GM11168 (cell line): ENCODE results near the gene ABO.
"Not testable (repeated sequence)": the region's sequence is repeated elsewhere in the genome, so short reads cannot be mapped to it uniquely, and the experiment has no call there.

ENCODE experiments used
- in situ Hi-C: fragments of 300-500 bp; cut with MboI; formaldehyde crosslinking; loops from one replicate; pipeline ENCODE4 v1.12.0; 2022; ENCODE audit warnings: low sequenced_read_pairs; ENCODE audit not compliant: unreplicated experiment

ABO gene

GRCh38 chr9:133249337-133249736 is 25.7 kb downstream of the ABO start:
- in situ Hi-C loops = no loop called here

GRCh38 chr9:133248726-133249295 is 26.2 kb downstream of the ABO start:
- in situ Hi-C loops = no loop called here

- in situ Hi-C loops = no loop called here
These were observed 27.4 kb downstream of the ABO start for GRCh38 chr9:133247632-133248031.

DNA sequence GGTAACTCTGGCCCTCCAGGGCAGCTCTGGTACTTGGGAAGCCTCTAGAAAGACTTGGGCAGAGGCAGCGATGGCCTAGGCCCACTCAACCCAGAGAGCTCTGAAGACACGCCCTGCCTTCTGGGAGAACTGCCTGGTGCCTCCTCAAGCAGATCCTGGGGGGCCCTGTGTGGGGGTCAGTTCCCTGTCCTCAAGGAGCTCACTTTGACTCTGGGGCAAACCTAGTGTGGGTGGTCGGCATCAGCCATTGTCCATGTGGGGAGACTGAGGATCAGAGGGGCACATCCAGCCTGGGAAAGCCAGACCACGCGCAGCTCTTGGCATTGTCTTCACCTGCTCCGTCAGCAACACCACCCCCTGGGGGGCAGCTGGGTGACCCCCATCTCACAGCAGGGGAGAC is 28.0 kb downstream of the ABO start:
- in situ Hi-C loops = no loop called here

- in situ Hi-C loops = no loop called here
These were observed 28.4 kb downstream of the ABO start for GRCh38 chr9:133246562-133246961.

DNA sequence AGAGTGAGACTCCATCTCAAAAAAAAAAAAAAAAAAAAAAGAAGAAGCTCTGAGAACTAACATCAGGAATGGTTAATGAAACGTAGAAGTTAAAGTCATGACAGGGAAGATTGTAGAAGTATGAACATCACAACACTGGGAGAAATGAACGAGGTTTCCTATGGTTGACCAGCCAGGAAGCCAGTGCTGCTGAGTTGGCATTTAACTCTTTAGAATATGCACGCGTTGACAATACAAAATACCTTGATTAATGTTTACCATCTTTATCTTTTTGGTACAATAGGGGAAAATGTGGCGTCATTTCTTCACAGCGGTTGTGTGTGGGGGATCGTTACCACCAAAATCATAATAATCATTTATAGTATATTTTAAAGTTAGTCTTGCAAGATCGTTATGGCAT is 32.0 kb downstream of the ABO start:
- in situ Hi-C loops = no loop called here

DNA sequence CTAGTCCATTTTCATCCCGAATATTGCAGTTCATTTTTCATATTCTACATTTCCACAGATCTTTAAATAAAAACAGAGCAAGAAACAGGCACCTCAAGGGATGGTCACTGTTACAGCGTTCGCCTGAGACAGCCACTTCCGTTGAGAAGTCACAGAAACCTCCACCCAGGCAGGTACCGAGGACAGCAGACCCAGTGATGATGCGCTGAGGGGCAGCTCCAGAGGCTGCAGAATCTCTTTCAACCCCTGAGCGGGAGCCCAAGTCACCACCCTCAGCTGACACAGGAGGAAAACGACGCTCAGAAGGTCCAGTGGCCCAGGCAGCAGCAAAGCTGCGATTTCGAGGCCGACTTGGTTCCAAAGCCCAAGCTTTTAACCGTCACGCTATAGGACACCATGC is 32.8 kb downstream of the ABO start:
- in situ Hi-C loops = no loop called here

GRCh38 chr9:133239533-133240090 is 35.4 kb downstream of the ABO start:
- in situ Hi-C loops = no loop called here

DNA sequence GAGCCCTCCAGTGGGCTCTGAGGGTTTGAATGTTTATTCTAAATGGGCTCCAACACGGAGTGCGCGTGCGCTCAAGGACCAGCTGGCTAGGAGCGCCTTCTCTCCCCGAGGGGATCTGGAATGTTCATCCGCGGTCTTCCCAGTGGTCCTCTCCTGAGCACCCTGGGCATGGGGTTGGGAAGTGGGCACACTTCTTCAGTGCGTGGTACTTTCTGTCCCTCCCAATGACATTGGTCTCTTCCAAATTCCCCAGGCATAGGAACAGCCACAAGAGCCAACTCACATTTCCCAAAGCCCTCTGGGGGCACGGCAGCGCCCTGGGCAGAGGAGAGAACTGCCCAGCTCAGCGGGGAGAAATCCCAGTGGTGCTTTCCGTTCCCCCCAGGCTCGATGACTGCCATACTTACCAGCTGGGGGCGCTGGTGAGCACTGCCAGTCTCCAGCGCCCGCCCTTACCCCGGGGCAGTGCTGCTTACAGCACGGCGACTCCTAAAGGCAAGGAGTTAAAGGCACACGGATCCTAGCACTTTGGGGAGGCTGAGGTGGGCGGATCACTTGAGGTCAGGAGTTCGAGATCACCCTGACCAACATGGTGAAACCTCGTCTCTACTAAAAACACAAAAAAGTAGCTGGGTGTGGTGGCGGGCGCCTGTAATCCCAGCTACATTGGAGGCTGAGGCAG is 36.0 kb downstream of the ABO start:
- in situ Hi-C loops = no loop called here

GRCh38 chr9:133238272-133238850 is 36.6 kb downstream of the ABO start:
- in situ Hi-C loops = no loop called here

GRCh38 chr9:133237035-133237731 is 37.8 kb downstream of the ABO start:
- in situ Hi-C loops = no loop called here

- in situ Hi-C loops = not testable (repeated sequence)
These were observed 38.5 kb downstream of the ABO start for GRCh38 chr9:133236291-133237034.

- in situ Hi-C loops = no loop called here
These were observed 39.3 kb downstream of the ABO start for GRCh38 chr9:133235549-133236222.

GRCh38 chr9:133234577-133235322 is 40.3 kb downstream of the ABO start:
- in situ Hi-C loops = no loop called here

GRCh38 chr9:133233681-133234432 is 41.1 kb downstream of the ABO start:
- in situ Hi-C loops = no loop called here

- in situ Hi-C loops = not testable (repeated sequence)
These were observed 43.0 kb downstream of the ABO start for GRCh38 chr9:133231934-133232568.

DNA sequence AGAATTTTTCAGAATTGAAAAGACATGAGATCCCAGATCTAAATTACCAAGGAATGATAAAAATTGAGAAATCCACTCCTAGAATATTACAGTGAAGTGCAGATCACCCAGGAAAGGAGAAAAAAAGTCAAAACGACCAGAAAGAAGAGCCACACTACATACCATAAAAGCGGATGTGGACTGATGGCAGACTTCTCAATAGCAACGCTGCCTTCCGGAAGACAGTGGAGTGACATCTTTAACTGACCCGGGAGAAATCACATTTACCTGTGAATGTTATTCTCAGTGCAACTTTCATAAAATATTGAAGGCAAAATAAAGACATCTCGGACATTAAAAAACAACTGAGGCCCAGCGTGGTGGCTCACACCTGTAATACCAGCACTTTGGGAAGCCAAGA is 44.5 kb downstream of the ABO start:
- in situ Hi-C loops = not testable (repeated sequence)

DNA sequence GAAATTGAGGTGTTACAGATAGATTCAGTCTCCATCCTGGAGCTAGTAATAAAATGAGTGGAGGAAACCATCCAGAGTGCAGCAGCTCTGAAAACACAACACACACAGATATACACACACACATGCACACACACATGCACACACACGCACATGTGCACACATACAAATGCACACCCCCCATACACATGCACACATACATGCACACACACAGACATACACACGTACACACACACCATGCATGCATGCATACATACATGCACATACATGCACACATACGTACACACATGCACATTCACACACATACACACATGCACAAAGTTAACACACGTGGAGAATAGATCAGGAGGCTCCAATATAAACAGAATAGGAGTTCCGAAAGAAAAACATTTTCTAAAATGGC is 44.9 kb downstream of the ABO start:
- in situ Hi-C loops = no loop called here
